BLaER1 treated with 17β-estradiol and CSF1 and Interleukin-3, amounts not matched to agents 10 nM and 100 nM (cell line): ENCODE results near the gene AJAP1.

Source experiments
- H3K27ac ChIP-seq, 11 experiments: shearing (Covaris generic); formaldehyde crosslinking; 2 replicates each; pipeline ENCODE4 v1.8.1; 2022
- H3K27me3 ChIP-seq, 11 experiments: shearing (Covaris generic); formaldehyde crosslinking; 2 replicates each; pipeline ENCODE4 v1.8.1; 2022
- H3K36me3 ChIP-seq, 11 experiments: shearing (Covaris generic); formaldehyde crosslinking; 2 replicates each; pipeline ENCODE4 v1.8.1; 2022
- H3K4me1 ChIP-seq, 10 experiments: shearing (Covaris generic); formaldehyde crosslinking; 2 replicates each; pipeline ENCODE4 v1.8.1; 2022
- H3K4me2 ChIP-seq, 11 experiments: shearing (Covaris generic); formaldehyde crosslinking; 2 replicates each; pipeline ENCODE4 v1.8.1; 2022
- H3K4me3 ChIP-seq, 10 experiments: shearing (Covaris generic); formaldehyde crosslinking; 2 replicates each; pipeline ENCODE4 v1.8.1; 2022
- H3K9ac ChIP-seq, 11 experiments: shearing (Covaris generic); formaldehyde crosslinking; 2 replicates each; pipeline ENCODE4 v1.8.1; 2022
- H3K9me3 ChIP-seq, 11 experiments: shearing (Covaris generic); formaldehyde crosslinking; replicated peaks in 1 of 11; 2 replicates each; pipeline ENCODE4 v1.8.1; 2022
- H4K20me1 ChIP-seq, 11 experiments: shearing (Covaris generic); formaldehyde crosslinking; 2 replicates each; pipeline ENCODE4 v1.8.1; 2022
- Cebpa-rat ChIP-seq, 11 experiments: shearing (Covaris generic); IDR thresholded peaks; 2 replicates each; pipeline ENCODE4 v1.8.1; 2022

The AJAP1 gene

GRCh38 chr1:4636644-4637380 lies 17.6 kb upstream of the AJAP1 start:
- no peaks in the 10 kb centered on the region for H3K27me3 ChIP-seq
- no peak for TF ChIP-seq Cebpa-rat (IDR thresholded peaks at IDR 0.05)
- H3K4me3 ChIP-seq = no peak overlapping the region
- H3K9me3 ChIP-seq = no peaks in the 10 kb centered on the region
- no peaks in the 10 kb centered on the region for H3K36me3 ChIP-seq
- H4K20me1 ChIP-seq = peaks cover 0 to 4% (median 0%) of the 10 kb centered on the region in 11 experiments; a peak in 1 of 22 replicates
- H3K27ac ChIP-seq = peak overlapping the region in 1 of 11 experiments; percentile 85; a peak in 3 of 22 replicates
- H3K4me2 ChIP-seq = peak overlapping the region in 4 of 11 experiments; percentile 12 to 92 (median 84); a peak in 8 of 22 replicates
- peak overlapping the region in 1 of 11 experiments; percentile 70; a peak in 1 of 22 replicates for H3K9ac ChIP-seq
- peaks cover 18 to 32% (median 25%) of the 10 kb centered on the region in 10 experiments; a peak in 19 of 20 replicates for H3K4me1 ChIP-seq

GRCh38 chr1:4637616-4638344 lies 16.6 kb upstream of the AJAP1 start:
- H3K4me2 ChIP-seq = peak overlapping the region; percentile 28 to 92 (median 60); a peak in 21 of 22 replicates
- no peaks in the 10 kb centered on the region for H3K27me3 ChIP-seq
- TF ChIP-seq Cebpa-rat (IDR thresholded peaks at IDR 0.05) = no peak
- H3K9me3 ChIP-seq = no peaks in the 10 kb centered on the region
- H3K4me1 ChIP-seq = peaks cover 18 to 32% (median 25%) of the 10 kb centered on the region in 10 experiments; a peak in 19 of 20 replicates
- peak overlapping the region in 1 of 10 experiments; percentile 9; a peak in 1 of 20 replicates for H3K4me3 ChIP-seq
- peak overlapping the region in 3 of 11 experiments; percentile 49 to 70 (median 57); a peak in 4 of 22 replicates for H3K9ac ChIP-seq
- H4K20me1 ChIP-seq = peaks cover 0 to 4% (median 0%) of the 10 kb centered on the region in 11 experiments; a peak in 1 of 22 replicates
- peak overlapping the region in 7 of 11 experiments; percentile 18 to 85 (median 60); a peak in 10 of 22 replicates for H3K27ac ChIP-seq
- no peaks in the 10 kb centered on the region for H3K36me3 ChIP-seq

GRCh38 chr1:4638345-4638729 lies 16.1 kb upstream of the AJAP1 start:
- TF ChIP-seq Cebpa-rat (IDR thresholded peaks at IDR 0.05) = peak in 9 of 11 experiments; percentile 44 to 84 (median 51); a peak in 13 of 22 replicates
- Histone ChIP-seq H3K27me3 (no peaks in the 10 kb centered on the region), H3K4me2 (peak overlapping the region; percentile 28 to 92 (median 60))

GRCh38 chr1:4640931-4641330 lies 13.5 kb upstream of the AJAP1 start:
- no peak for TF ChIP-seq Cebpa-rat (IDR thresholded peaks at IDR 0.05)

More at GRCh38 chr1:4638345-4638729, 16.1 kb upstream of the AJAP1 start:
- peak overlapping the region in 9 of 11 experiments; percentile 18 to 85 (median 59); a peak in 11 of 22 replicates for H3K27ac ChIP-seq
- H3K36me3 ChIP-seq = no peaks in the 10 kb centered on the region
- 0 out of 20 replicates have a peak overlapping the region, but pooled peaks of 1 of the 10 experiments have one; percentile 9 for H3K4me3 ChIP-seq
- peaks cover 0 to 4% (median 0%) of the 10 kb centered on the region in 11 experiments; a peak in 1 of 22 replicates for H4K20me1 ChIP-seq
- H3K9me3 ChIP-seq = no peaks in the 10 kb centered on the region
- peak overlapping the region in 3 of 11 experiments; percentile 49 to 70 (median 57); a peak in 4 of 22 replicates for H3K9ac ChIP-seq
- peaks cover 18 to 32% (median 25%) of the 10 kb centered on the region in 10 experiments; a peak in 19 of 20 replicates for H3K4me1 ChIP-seq

GRCh38 chr1:4647391-4647790 lies 7.0 kb upstream of the AJAP1 start:
- Histone ChIP-seq H3K36me3 (no peaks in the 10 kb centered on the region), H3K9ac (no peak overlapping the region), H3K4me1 (peaks cover 11 to 21% (median 14%) of the 10 kb centered on the region in 10 experiments), H3K4me3 (no peak overlapping the region), H4K20me1 (no peaks in the 10 kb centered on the region), H3K27ac (no peak overlapping the region), H3K27me3 (peaks cover 7 to 26% (median 17%) of the 10 kb centered on the region in 11 experiments; a peak in 18 of 22 replicates), H3K9me3 (0 out of 22 replicates have a peak, but pooled peaks cover 0 to 4% (median 0%) of the 10 kb centered on the region in 11 experiments), H3K4me2 (no peak overlapping the region)
- no peak for TF ChIP-seq Cebpa-rat (IDR thresholded peaks at IDR 0.05)

More at GRCh38 chr1:4640931-4641330, 13.5 kb upstream of the AJAP1 start:
- H3K27me3 ChIP-seq = no peaks in the 10 kb centered on the region
- H3K9me3 ChIP-seq = no peaks in the 10 kb centered on the region
- peaks cover 10 to 31% (median 16%) of the 10 kb centered on the region in 10 experiments; a peak in 19 of 20 replicates for H3K4me1 ChIP-seq
- no peak overlapping the region for H3K9ac ChIP-seq
- H3K36me3 ChIP-seq = no peaks in the 10 kb centered on the region
- H4K20me1 ChIP-seq = no peaks in the 10 kb centered on the region
- H3K4me3 ChIP-seq = no peak overlapping the region
- no peak overlapping the region for H3K27ac ChIP-seq
- H3K4me2 ChIP-seq = no peak overlapping the region

GRCh38 chr1:4648657-4649056 lies 5.8 kb upstream of the AJAP1 start:
- no peak for TF ChIP-seq Cebpa-rat (IDR thresholded peaks at IDR 0.05)
- H3K4me1 ChIP-seq = peaks cover 12 to 25% (median 17%) of the 10 kb centered on the region in 10 experiments
- H3K27ac ChIP-seq = no peak overlapping the region
- H3K4me3 ChIP-seq = no peak overlapping the region
- H4K20me1 ChIP-seq = peaks cover 0 to 10% (median under 1%) of the 10 kb centered on the region in 11 experiments; a peak in 9 of 22 replicates
- 0 out of 22 replicates have a peak, but pooled peaks cover 0 to 4% (median 0%) of the 10 kb centered on the region in 11 experiments for H3K9me3 ChIP-seq
- peaks cover 19 to 39% (median 29%) of the 10 kb centered on the region in 11 experiments for H3K27me3 ChIP-seq
- no peaks in the 10 kb centered on the region for H3K36me3 ChIP-seq
- H3K9ac ChIP-seq = no peak overlapping the region
- no peak overlapping the region for H3K4me2 ChIP-seq

GRCh38 chr1:4650481-4650880 lies 3.9 kb upstream of the AJAP1 start:
- Histone ChIP-seq H3K27me3 (peaks cover 37 to 57% (median 48%) of the 10 kb centered on the region in 11 experiments), H3K36me3 (no peaks in the 10 kb centered on the region), H3K27ac (no peak overlapping the region), H3K9me3 (0 out of 22 replicates have a peak, but pooled peaks cover 0 to 4% (median 0%) of the 10 kb centered on the region in 11 experiments), H3K9ac (no peak overlapping the region), H3K4me3 (no peak overlapping the region), H3K4me2 (peak overlapping the region; percentile 22 to 77 (median 59)), H4K20me1 (peaks cover 0 to 26% (median 13%) of the 10 kb centered on the region in 11 experiments; a peak in 15 of 22 replicates), H3K4me1 (peaks cover 19 to 38% (median 31%) of the 10 kb centered on the region in 10 experiments)
- TF ChIP-seq Cebpa-rat (IDR thresholded peaks at IDR 0.05) = no peak

GRCh38 chr1:4650981-4651380 lies 3.4 kb upstream of the AJAP1 start:
- Histone ChIP-seq H3K4me2 (peak overlapping the region; percentile 22 to 77 (median 59)), H3K4me3 (no peak overlapping the region), H3K4me1 (peaks cover 19 to 43% (median 36%) of the 10 kb centered on the region in 10 experiments), H3K9me3 (0 out of 22 replicates have a peak, but pooled peaks cover 0 to 4% (median 0%) of the 10 kb centered on the region in 11 experiments), H4K20me1 (peaks cover 0 to 31% (median 18%) of the 10 kb centered on the region in 11 experiments; a peak in 16 of 22 replicates), H3K27me3 (peaks cover 42 to 62% (median 53%) of the 10 kb centered on the region in 11 experiments), H3K27ac (no peak overlapping the region), H3K36me3 (no peaks in the 10 kb centered on the region), H3K9ac (no peak overlapping the region)
- TF ChIP-seq Cebpa-rat (IDR thresholded peaks at IDR 0.05) = no peak
